ENCODE results near the gene FAM149A.
A peak's percentile ranks its signal among the peaks of the same experiment; 100 is the strongest.

Gene FAM149A

DNA sequence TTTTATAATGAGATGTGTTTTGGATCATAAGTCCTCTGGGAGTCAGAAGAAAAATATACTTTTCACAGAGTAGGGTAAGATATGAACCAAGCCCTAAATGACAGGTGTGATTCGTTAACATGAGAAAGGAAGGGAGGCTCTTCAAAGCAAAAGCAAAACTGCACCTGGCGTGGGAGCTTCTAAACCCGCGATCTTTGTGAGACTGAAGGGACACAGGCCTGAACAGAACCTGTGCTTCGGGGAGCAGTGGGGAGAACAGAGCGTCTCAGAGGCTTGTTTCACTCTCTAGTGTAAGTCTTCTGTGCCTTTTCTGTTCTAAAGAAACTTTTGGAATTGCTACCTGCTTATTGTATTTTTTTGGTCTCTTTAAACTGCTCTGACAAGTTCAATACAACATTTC lies 56.6 kb downstream of the FAM149A start:
- no peak for DNase-seq

DNA sequence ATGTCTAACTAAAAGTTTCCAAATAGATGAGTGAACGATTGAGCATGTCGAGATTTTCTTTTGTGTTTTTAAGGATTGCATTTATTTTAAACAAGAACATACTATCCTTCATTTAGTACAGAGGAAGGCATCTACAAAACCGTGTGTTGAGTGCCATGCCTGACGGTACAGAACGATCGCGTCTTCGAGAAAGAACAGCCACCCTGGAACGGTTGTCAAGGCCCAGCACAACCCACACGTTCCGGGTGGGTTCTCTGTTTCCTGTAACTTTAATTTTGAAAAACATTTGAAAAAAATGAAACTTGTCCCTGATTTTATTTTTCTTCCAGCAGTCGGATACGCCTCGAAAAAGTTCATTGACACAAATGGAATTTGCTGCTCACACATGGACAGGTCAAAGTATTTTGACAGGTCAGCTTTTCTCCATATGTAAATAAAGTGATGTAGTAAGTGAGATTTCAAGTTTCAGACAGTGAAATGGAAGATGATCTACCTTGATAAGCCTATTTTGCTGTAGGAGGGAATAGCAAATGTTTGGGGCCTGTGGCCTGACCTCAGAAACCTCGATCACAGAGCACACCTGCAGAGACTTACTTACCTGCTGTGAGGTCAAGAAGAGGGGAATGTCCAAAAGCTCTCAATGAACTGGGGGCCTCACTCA lies 62.5 kb downstream of the FAM149A start:
- no peak for DNase-seq

GRCh38 chr4:186167605-186168004 lies 63.1 kb downstream of the FAM149A start:
- DNase-seq: no peak

- no peak for DNase-seq
Observed at GRCh38 chr4:186168750-186169149, 64.2 kb downstream of the FAM149A start.

- DNase-seq: no peak
Observed at GRCh38 chr4:186169333-186169944, 64.9 kb downstream of the FAM149A start.

GRCh38 chr4:186169945-186170802 lies 65.7 kb downstream of the FAM149A start:
- DNase-seq: no peak

DNA sequence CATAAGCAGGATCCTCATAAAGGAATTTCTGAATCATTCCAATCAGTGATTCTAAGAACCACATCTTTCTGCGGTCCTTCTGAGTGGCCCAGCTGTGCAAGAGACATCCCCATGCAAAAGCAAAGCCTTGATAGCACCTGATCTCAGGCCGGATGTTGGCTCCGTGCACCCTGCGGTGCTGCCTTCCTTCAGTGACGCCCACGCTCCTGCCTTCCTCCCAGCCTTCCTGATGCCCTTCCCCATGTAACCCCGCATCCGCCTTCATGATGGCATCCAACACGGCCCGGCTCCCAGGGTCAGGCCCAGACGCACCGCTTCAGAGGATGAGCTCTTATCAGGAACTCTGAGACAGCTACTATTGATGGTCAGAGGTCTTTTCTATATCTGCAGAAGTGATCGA lies 66.5 kb downstream of the FAM149A start:
- no peak for DNase-seq

DNA sequence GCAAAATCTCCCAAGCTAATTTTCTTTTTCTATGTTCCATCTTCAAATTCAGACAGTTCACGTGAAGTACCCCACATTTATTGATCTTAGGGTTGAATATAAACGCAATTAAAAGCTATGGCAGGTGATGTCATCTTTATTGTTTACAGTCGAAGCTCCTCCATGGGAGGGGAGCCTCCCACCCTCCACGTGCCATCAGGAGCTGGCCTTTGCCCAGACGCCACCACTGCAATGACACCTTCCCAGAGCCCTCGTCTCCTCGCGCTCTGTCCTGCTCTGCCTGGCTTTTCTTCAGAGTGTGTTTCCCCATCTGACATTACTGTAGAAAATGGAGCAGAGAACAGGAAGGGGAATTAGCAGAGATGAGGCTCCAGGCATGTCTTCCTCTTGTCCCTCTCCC lies 68.0 kb downstream of the FAM149A start:
- DNase-seq: no peak

DNA sequence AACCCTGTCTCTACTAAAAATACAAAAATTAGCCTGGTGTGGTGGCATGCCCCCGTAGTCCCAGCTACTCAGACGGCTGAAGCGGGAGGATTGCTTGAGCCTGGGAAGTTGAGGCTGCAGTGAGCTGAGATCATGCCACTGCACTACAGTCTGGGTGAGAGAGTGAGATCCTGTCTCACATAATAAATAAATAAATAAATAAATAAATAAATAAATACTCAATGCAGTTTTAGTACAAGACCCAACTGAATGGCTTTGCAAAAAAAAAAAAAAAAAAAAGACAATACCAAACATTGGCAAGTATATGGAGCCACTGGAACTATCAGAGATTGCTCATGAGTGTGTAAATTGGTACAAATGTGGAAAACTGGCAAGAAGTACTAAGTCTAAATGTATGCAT lies 83.6 kb downstream of the FAM149A start:
- DNase-seq: no peak

- no peak for DNase-seq
Observed at GRCh38 chr4:186189656-186190055, 85.2 kb downstream of the FAM149A start.

GRCh38 chr4:186190581-186191199 lies 86.2 kb downstream of the FAM149A start:
- peak; percentile 45 for DNase-seq

DNA sequence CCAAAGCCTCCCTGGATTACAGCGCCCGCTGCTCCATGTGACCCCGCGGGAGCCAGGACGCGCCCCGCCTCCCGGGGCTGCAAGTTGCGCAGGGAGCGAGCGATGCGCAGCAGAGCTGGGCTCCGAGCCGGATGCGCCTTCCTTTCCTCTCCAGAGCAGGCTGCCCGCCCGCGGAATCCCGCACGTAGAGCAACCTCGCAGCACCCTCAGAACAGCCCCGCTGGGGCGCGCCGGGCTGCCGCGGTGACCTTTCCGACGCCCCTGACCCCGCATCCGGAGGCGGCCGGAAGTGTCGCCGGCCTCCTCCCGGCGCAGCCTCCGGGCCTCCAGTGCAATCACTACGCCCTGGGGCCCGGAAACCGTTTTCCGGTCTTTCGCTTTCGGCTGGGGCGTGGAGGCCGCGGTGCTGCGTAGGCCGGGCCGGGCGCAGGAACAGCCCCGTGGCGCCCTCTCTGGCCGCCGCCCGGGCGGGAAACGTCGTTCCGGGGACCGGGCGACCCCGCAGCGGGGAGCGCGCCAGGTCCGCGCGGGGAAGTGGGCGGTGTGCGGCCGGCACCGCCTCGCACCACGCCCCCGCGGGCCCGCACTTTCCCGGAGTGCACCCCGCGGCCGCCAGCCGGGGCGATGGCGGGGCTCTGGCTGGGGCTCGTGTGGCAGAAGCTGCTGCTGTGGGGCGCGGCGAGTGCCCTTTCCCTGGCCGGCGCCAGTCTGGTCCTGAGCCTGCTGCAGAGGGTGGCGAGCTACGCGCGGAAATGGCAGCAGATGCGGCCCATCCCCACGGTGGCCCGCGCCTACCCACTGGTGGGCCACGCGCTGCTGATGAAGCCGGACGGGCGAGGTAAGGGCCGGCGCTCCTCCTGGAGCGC lies 86.9 kb downstream of the FAM149A start, which contains the start of gene CYP4V2:
TSS of gene CYP4V2 (plus strand) at position 368 of the 866 bp plus-strand sequence. CDS start at position 625, 257 bp downstream.
- DNase-seq: peak; percentile 66

DNA sequence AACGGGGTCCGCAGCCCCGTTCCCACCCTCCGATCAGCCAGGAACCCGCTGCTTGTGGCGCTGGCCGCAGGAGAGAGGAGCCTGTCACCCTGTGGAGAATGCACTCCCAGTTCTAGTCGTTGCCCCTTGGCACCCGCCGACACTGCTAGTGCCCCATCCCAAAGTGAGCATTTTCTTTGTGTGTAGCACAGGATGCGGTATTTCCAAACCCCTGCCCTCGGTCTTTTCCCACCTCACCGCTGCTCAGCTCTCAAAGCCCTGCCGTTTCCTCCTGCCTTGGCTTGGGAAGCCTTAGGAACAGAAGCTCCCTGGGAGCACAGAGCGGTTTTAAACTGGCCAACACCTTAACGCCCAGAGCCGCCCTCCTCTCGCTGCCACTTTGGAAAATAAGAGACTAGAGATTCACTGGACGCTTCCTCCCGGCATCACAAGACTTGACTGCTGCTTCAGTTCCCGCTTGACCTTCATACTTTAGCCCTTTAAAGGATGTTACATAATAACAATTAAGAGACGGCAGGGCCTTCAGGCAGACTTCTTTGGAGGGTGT lies 87.6 kb downstream of the FAM149A start:
- peak; percentile 7 for DNase-seq

DNA sequence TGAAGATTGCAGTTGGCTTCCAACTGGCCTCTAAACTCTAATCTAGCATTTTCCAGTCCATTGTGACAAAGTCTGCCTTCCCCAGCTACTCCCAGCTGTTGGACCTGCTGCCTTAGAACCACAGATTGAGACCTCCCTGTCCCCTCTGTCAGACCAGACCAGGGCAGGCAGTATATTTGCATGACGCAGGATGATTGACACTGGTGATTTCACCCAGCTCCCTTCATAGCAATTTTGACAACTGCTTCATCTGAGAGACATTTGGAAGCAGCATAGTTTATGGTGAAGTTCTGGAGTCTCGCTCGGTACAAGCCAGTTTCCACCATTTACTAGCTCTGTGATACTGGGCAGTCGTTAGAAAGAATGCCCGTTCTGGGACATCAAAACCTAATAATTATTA lies 89.3 kb downstream of the FAM149A start:
- DNase-seq: no peak

- no peak for DNase-seq
Observed at GRCh38 chr4:186196063-186196462, 91.6 kb downstream of the FAM149A start.

GRCh38 chr4:186200516-186200915 lies 96.0 kb downstream of the FAM149A start:
- no peak for DNase-seq

GRCh38 chr4:186201010-186201409 lies 96.5 kb downstream of the FAM149A start:
- no peak for DNase-seq

- peak; percentile 19 for DNase-seq
Observed at GRCh38 chr4:186201535-186202230, 97.2 kb downstream of the FAM149A start.

DNA sequence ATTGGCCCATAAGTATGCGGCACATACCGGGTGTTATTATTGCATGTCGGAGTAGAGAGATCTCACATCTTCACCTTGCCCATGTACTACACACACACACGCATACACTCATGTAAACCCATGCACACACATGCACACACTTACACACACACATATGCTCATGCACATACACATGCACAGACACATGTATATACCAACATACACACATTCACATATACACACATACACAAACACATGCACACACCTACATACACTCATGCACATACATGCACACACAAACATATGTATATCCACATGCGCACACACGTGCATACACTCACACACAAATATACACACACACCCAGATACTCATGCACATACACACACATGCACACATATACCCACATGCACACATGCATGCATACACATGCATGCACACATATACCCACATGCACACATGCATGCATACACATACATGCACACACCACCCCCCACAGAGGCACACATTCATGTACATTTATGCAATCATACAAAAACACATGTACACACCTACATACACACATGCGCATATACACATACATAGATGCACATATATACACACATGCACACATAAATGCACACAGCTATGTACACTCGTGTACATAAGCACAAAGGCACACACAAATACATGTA lies 98.1 kb downstream of the FAM149A start:
- no peak for DNase-seq

DNA sequence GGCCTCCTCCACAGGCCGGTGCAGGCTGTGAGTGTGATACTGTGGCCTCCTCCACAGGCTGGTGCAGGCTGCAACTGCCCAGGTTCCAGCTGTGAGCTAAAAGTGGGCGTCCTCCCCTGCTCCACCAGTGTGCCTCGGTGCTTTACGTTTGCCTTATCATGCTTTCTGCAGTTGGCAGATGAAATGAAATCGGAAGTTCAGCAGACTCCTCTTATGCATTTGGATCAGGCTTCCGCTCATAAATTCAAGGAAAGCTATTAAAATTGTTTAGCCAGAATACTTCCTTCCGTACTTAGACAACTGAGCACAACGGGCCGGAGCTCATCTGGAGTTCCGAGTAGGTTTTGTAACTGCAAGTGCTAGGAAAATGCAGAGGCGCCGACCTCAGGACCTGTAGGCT lies 98.9 kb downstream of the FAM149A start:
- no peak for DNase-seq

GRCh38 chr4:186204103-186204559 lies 99.6 kb downstream of the FAM149A start:
- peak; percentile 66 for DNase-seq

All from NCI-H510A (cell line).